Measurements from ENCODE around the gene TTI1.

Gene TTI1

DNA sequence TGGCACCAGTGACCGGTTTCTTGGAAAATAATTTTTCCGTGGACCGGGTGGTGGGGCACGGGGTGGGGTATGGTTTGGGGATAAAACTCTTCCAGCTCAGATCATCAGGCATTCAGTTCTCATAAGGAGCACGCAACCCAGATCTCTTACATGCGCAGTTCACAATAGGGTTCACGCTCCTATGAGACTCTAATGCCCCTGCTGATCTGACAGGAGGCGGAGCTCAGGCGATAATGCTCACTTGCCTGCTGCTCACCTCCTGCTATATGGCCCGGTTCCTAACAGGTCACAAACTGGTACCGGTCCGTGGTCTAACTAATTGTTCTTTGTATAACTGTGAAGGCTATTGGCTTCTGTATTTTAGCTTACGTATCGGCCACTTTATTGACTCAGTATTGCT is 78.6 kb downstream of the TTI1 start:
- no peaks in the 10 kb centered on the region for H3K36me3 ChIP-seq (ENCODE audit: control insufficient read depth in 2 of 2, insufficient read depth in 1 of 2, low read length in 2 of 2)
- H3K4me1 ChIP-seq (ENCODE audit: control insufficient read depth, insufficient read depth, low read length): no peaks in the 10 kb centered on the region
- CTCF ChIA-PET: interaction anchor here (0.6 to 1.3 kb wide), 2 partner anchors 38 to 51 kb away, joined by 3 to 4 read pairs; no protein-coding TSS in a partner anchor
- no peak for TF ChIP-seq ZNF561 (tag by site-specific recombination; IDR thresholded peaks at IDR 0.05; ENCODE audit: borderline replicate concordance)
- no peak for TF ChIP-seq ZNF114 (tag by site-specific recombination; IDR thresholded peaks at IDR 0.05)
- TF ChIP-seq ZBTB48 (tag by site-specific recombination; IDR thresholded peaks at IDR 0.05): no peak
- TF ChIP-seq KLF1 (tag by site-specific recombination; IDR thresholded peaks at IDR 0.05): no peak
- TF ChIP-seq MEIS1 (CRISPR knock-in tag; IDR thresholded peaks at IDR 0.05; ENCODE audit: borderline replicate concordance): no peak
- H3K4me3 ChIP-seq (ENCODE audit: low read depth, low read length): no peak overlapping the region
- no peak overlapping the region for H3K27ac ChIP-seq (ENCODE audit: extremely low read depth, low read depth, low read length)
- no peaks in the 10 kb centered on the region for H3K9me3 ChIP-seq (ENCODE audit: control insufficient read depth, insufficient read depth, low read depth, low read length)
- POLR2A ChIA-PET: no interaction called here

DNA sequence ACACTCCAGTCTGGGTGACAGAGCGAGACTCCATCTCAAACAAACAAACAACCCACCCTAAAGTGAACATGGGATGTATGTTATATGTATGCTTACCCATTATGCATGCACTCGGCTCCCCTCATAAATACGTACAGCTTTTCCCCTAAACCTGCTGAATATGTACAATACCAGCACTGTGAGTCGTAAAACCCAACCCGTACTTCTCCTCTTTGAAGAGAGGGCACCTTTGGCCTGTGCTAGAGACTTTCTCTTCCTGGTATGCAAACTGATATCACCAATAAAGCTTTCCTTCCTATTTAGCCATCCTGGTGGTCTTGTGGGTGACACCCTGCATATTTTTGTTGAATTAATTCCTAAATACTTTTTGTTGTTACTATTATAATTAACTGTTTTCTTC is 79.1 kb downstream of the TTI1 start:
- Histone ChIP-seq H3K4me3 (ENCODE audit: low read depth, low read length) (no peak overlapping the region), H3K4me1 (ENCODE audit: control insufficient read depth, insufficient read depth, low read length) (no peaks in the 10 kb centered on the region), H3K36me3 (ENCODE audit: control insufficient read depth in 2 of 2, insufficient read depth in 1 of 2, low read length in 2 of 2) (no peaks in the 10 kb centered on the region), H3K27ac (ENCODE audit: extremely low read depth, low read depth, low read length) (no peak overlapping the region), H3K9me3 (ENCODE audit: control insufficient read depth, insufficient read depth, low read depth, low read length) (no peaks in the 10 kb centered on the region)
- TF ChIP-seq YY2 (tag by site-specific recombination; IDR thresholded peaks at IDR 0.05) (no peak), IKZF3 (tag by site-specific recombination; IDR thresholded peaks at IDR 0.05) (no peak), MEIS1 (CRISPR knock-in tag; IDR thresholded peaks at IDR 0.05; ENCODE audit: borderline replicate concordance) (no peak), ZNF248 (tag by site-specific recombination; IDR thresholded peaks at IDR 0.05) (no peak), ZBTB21 (tag by site-specific recombination; IDR thresholded peaks at IDR 0.05) (no peak), ZBTB48 (tag by site-specific recombination; IDR thresholded peaks at IDR 0.05) (no peak), ZNF404 (tag by site-specific recombination; IDR thresholded peaks at IDR 0.05) (no peak), KLF10 (tag by site-specific recombination; IDR thresholded peaks at IDR 0.05) (no peak), ZNF658 (tag by site-specific recombination; IDR thresholded peaks at IDR 0.05) (no peak), ZNF561 (tag by site-specific recombination; IDR thresholded peaks at IDR 0.05; ENCODE audit: borderline replicate concordance) (no peak), ZNF175 (tag by site-specific recombination; IDR thresholded peaks at IDR 0.05) (no peak), ZNF114 (tag by site-specific recombination; IDR thresholded peaks at IDR 0.05) (no peak), ZNF501 (tag by site-specific recombination; IDR thresholded peaks at IDR 0.05) (no peak)
- TF ChIP-seq, protein P1, sequence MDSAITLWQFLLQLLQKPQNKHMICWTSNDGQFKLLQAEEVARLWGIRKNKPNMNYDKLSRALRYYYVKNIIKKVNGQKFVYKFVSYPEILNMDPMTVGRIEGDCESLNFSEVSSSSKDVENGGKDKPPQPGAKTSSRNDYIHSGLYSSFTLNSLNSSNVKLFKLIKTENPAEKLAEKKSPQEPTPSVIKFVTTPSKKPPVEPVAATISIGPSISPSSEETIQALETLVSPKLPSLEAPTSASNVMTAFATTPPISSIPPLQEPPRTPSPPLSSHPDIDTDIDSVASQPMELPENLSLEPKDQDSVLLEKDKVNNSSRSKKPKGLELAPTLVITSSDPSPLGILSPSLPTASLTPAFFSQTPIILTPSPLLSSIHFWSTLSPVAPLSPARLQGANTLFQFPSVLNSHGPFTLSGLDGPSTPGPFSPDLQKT (IDR thresholded peaks at IDR 0.05; ENCODE audit: borderline replicate concordance, low read depth, low read length): no peak
- TF ChIP-seq, protein P2, sequence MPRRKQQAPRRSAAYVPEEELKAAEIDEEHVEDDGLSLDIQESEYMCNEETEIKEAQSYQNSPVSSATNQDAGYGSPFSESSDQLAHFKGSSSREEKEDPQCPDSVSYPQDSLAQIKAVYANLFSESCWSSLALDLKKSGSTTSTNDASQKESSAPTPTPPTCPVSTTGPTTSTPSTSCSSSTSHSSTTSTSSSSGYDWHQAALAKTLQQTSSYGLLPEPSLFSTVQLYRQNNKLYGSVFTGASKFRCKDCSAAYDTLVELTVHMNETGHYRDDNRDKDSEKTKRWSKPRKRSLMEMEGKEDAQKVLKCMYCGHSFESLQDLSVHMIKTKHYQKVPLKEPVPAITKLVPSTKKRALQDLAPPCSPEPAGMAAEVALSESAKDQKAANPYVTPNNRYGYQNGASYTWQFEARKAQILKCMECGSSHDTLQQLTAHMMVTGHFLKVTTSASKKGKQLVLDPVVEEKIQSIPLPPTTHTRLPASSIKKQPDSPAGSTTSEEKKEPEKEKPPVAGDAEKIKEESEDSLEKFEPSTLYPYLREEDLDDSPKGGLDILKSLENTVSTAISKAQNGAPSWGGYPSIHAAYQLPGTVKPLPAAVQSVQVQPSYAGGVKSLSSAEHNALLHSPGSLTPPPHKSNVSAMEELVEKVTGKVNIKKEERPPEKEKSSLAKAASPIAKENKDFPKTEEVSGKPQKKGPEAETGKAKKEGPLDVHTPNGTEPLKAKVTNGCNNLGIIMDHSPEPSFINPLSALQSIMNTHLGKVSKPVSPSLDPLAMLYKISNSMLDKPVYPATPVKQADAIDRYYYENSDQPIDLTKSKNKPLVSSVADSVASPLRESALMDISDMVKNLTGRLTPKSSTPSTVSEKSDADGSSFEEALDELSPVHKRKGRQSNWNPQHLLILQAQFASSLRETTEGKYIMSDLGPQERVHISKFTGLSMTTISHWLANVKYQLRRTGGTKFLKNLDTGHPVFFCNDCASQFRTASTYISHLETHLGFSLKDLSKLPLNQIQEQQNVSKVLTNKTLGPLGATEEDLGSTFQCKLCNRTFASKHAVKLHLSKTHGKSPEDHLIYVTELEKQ (tag by site-specific recombination; IDR thresholded peaks at IDR 0.05; ENCODE audit: borderline replicate concordance): no peak
- TF ChIP-seq, protein P3, sequence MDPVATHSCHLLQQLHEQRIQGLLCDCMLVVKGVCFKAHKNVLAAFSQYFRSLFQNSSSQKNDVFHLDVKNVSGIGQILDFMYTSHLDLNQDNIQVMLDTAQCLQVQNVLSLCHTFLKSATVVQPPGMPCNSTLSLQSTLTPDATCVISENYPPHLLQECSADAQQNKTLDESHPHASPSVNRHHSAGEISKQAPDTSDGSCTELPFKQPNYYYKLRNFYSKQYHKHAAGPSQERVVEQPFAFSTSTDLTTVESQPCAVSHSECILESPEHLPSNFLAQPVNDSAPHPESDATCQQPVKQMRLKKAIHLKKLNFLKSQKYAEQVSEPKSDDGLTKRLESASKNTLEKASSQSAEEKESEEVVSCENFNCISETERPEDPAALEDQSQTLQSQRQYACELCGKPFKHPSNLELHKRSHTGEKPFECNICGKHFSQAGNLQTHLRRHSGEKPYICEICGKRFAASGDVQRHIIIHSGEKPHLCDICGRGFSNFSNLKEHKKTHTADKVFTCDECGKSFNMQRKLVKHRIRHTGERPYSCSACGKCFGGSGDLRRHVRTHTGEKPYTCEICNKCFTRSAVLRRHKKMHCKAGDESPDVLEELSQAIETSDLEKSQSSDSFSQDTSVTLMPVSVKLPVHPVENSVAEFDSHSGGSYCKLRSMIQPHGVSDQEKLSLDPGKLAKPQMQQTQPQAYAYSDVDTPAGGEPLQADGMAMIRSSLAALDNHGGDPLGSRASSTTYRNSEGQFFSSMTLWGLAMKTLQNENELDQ (tag by site-specific recombination; IDR thresholded peaks at IDR 0.05; ENCODE audit: low read depth): no peak
- ChIA-PET POLR2A (no interaction called here), CTCF (interaction anchor here (0.6 to 1.3 kb wide), 2 partner anchors 38 to 51 kb away, joined by 3 to 4 read pairs; no protein-coding TSS in a partner anchor)

All from HEK293 (cell line).